ENCODE results near the gene DMC1. TPM values are rescaled to one million over a fixed set of nuclear protein-coding genes. Genes with fewer than 3 reads are reported as not detected.

The DMC1 gene
- total RNA-seq, 1 donor from 2014 or later: 22.8 TPM

GRCh38 chr22:38611559-38611958 is 41.6 kb upstream of the DMC1 start:
- H4K20me1 ChIP-seq (ENCODE audit: low read depth): no peaks in the 10 kb centered on the region
- H3K27me3 Mint-ChIP-seq (ENCODE audit: insufficient read depth, low read depth): peaks cover 5% of the 10 kb centered on the region
- no peaks in the 10 kb centered on the region for H3K4me1 ChIP-seq
- H3K27ac ChIP-seq: no peak overlapping the region
- no peaks in the 10 kb centered on the region for H3K36me3 ChIP-seq
- no peak overlapping the region for H3K4me3 ChIP-seq
- DNase-seq (ENCODE audit: low spot score): no peak
- H2AFZ ChIP-seq (replicated peaks): no peak overlapping the region
- H3K27me3 ChIP-seq: no peaks in the 10 kb centered on the region
- no peak overlapping the region for H3K4me2 ChIP-seq
- H3K79me2 ChIP-seq (ENCODE audit: low read depth): no peaks in the 10 kb centered on the region
- H3K36me3 Mint-ChIP-seq: peaks cover 40% of the 10 kb centered on the region
- no peaks in the 10 kb centered on the region for H3F3A ChIP-seq (ENCODE audit: low read depth)
- H3K9me3 ChIP-seq (ENCODE audit: low read depth): no peaks in the 10 kb centered on the region
- no peaks in the 10 kb centered on the region for H3K9me3 Mint-ChIP-seq
- no peak overlapping the region for H3K4me3 Mint-ChIP-seq
- H3K4me1 Mint-ChIP-seq: no peaks in the 10 kb centered on the region
- no peak overlapping the region for H3K9ac ChIP-seq
- no peak for TF ChIP-seq CTCF (IDR thresholded peaks at IDR 0.05)
- TF ChIP-seq EZH2 (IDR thresholded peaks at IDR 0.05): no peak
- no peak for TF ChIP-seq EZH2phosphoT487 (IDR thresholded peaks at IDR 0.05)
- no peak overlapping the region for H3K27ac Mint-ChIP-seq

- Histone ChIP-seq H3K4me2 (no peak overlapping the region), H3F3A (ENCODE audit: low read depth) (no peaks in the 10 kb centered on the region), H3K9me3 (ENCODE audit: low read depth) (no peaks in the 10 kb centered on the region), H3K27ac (no peak overlapping the region), H2AFZ (replicated peaks) (no peak overlapping the region), H4K20me1 (ENCODE audit: low read depth) (no peaks in the 10 kb centered on the region), H3K79me2 (ENCODE audit: low read depth) (no peaks in the 10 kb centered on the region), H3K9ac (no peak overlapping the region), H3K4me3 (no peak overlapping the region), H3K27me3 (no peaks in the 10 kb centered on the region), H3K36me3 (no peaks in the 10 kb centered on the region), H3K4me1 (no peaks in the 10 kb centered on the region)
- no peak for TF ChIP-seq EZH2phosphoT487 (IDR thresholded peaks at IDR 0.05)
- no peak for TF ChIP-seq EZH2 (IDR thresholded peaks at IDR 0.05)
- no peak for TF ChIP-seq CTCF (IDR thresholded peaks at IDR 0.05)
- H3K27me3 Mint-ChIP-seq (ENCODE audit: insufficient read depth, low read depth): peaks cover 5% of the 10 kb centered on the region
- no peak overlapping the region for H3K27ac Mint-ChIP-seq
- DNase-seq (ENCODE audit: low spot score): no peak
- H3K4me1 Mint-ChIP-seq: no peaks in the 10 kb centered on the region
- no peaks in the 10 kb centered on the region for H3K9me3 Mint-ChIP-seq
- no peak overlapping the region for H3K4me3 Mint-ChIP-seq
- peaks cover 32% of the 10 kb centered on the region for H3K36me3 Mint-ChIP-seq
Measured at GRCh38 chr22:38610234-38610633, 40.3 kb upstream of the DMC1 start.

- no peak for DNase-seq (ENCODE audit: low spot score)
- Histone ChIP-seq H2AFZ (replicated peaks) (no peak overlapping the region), H3K79me2 (ENCODE audit: low read depth) (no peaks in the 10 kb centered on the region), H3K9me3 (ENCODE audit: low read depth) (no peaks in the 10 kb centered on the region), H4K20me1 (ENCODE audit: low read depth) (no peaks in the 10 kb centered on the region), H3K36me3 (no peaks in the 10 kb centered on the region), H3K4me2 (no peak overlapping the region), H3K27ac (no peak overlapping the region), H3F3A (ENCODE audit: low read depth) (no peaks in the 10 kb centered on the region), H3K4me3 (no peak overlapping the region), H3K9ac (no peak overlapping the region), H3K27me3 (no peaks in the 10 kb centered on the region), H3K4me1 (no peaks in the 10 kb centered on the region)
- Mint-ChIP-seq H3K4me1 (no peaks in the 10 kb centered on the region), H3K27me3 (ENCODE audit: insufficient read depth, low read depth) (peaks cover 5% of the 10 kb centered on the region), H3K9me3 (no peaks in the 10 kb centered on the region), H3K36me3 (peaks cover 33% of the 10 kb centered on the region), H3K27ac (no peak overlapping the region), H3K4me3 (no peak overlapping the region)
- no peak for TF ChIP-seq EZH2phosphoT487 (IDR thresholded peaks at IDR 0.05)
- TF ChIP-seq CTCF (IDR thresholded peaks at IDR 0.05): no peak
- TF ChIP-seq EZH2 (IDR thresholded peaks at IDR 0.05): no peak
Measured at GRCh38 chr22:38608992-38609750, 39.2 kb upstream of the DMC1 start.

Data from neural progenitor cell (in vitro differentiated cells).